ENCODE measurements around the gene ANKRD28. TPM values are rescaled to one million over a fixed set of nuclear protein-coding genes. Genes with fewer than 3 reads are reported as not detected.

Gene ANKRD28
- total and polyA plus RNA-seq, 2 of the 8 experiments (the other 6 are each of a cell fraction or from before 2014, with no cell fraction given) = 39.1 to 61.7 TPM

DNA sequence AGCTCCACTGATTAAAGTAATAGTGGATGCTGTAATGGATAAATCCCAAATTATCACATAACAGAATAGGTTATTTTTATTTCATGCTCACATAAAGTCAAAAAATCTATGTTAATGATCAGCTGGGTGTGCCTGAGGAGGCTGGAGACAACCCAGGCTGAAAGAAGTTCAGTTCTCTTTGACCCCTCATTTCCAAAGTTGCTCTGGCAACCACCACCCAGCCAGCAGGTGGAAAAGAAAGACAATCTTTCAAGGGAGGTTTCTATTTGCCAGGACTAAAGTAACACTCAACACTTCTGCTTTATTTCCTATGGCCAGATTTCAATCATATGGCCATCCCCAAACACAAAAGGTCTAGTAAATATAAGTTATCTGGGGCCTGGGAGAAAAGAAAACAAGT lies 48.8 kb upstream of the ANKRD28 start (continued):
- TF ChIP-seq SIN3A (conservative IDR thresholded peaks at IDR 0.05 in 1 of 2, IDR thresholded peaks at IDR 0.05 in 1 of 2; ENCODE audit: low read depth in 1 of 2, low read length in 2 of 2) (no peak), POU5F1 (IDR thresholded peaks at IDR 0.05; ENCODE audit: low read depth, low read length) (no peak), EZH2 (IDR thresholded peaks at IDR 0.05; ENCODE audit: low read depth, low read length, severe bottlenecking) (no peak), POLR2AphosphoS5 (IDR thresholded peaks at IDR 0.05; ENCODE audit: low read depth, low read length) (no peak), CHD1 (IDR thresholded peaks at IDR 0.05; ENCODE audit: low read depth, low read length) (no peak)
